Measurements from ENCODE around the gene TTC24. TPM values are rescaled to one million over a fixed set of nuclear protein-coding genes. Genes with fewer than 3 reads are reported as not detected.

The TTC24 gene
- total and polyA plus RNA-seq, 10 of the 15 experiments (the other 5 are each of a cell fraction or from before 2014, with no cell fraction given), result 0.05 to 6.4 (median 2.9) TPM; not detected in 1

Other genes with a start within 250 kb of the TTC24 start
Only the 7 nearest of the 17 such genes appear.
- 13.8 and 17.1 TPM in 2 replicates for gene MEF2D, start 78.9 kb upstream of the TTC24 start, total RNA-seq (2014; rRNA removed)
- gene MEF2D, start 78.9 kb upstream of the TTC24 start, total RNA-seq (2014; rRNA removed; fragmentation: Illumina TruSeq; extraction: Trizol), result 8.1 and 9.1 TPM in 2 replicates
- gene MEF2D, start 78.9 kb upstream of the TTC24 start, total RNA-seq (2021), result 47.3 and 53.0 TPM in 2 replicates
- gene MEF2D, start 78.9 kb upstream of the TTC24 start, polyA plus RNA-seq (2011; rRNA removed), result 4.7 and 12.0 TPM in 2 replicates
- 11.2 and 16.5 TPM in 2 replicates for gene MEF2D, start 78.9 kb upstream of the TTC24 start, polyA plus RNA-seq (2014; fragmentation: Illumina TruSeq; extraction: Trizol)
- 1 to 10 TPM in 1 of 2 experiments, under 1 TPM in 1; 0.61 to 1.3 TPM for gene MEF2D, start 78.9 kb upstream of the TTC24 start, polyA plus RNA-seq (2014; fragmentation: Nextera tagmentation; extraction: Ambion mirVana)
- 23.7 and 26.4 TPM in 2 replicates for gene MEF2D, start 78.9 kb upstream of the TTC24 start, polyA plus RNA-seq (2014; rRNA removed)
- 10 to 100 TPM; 38.2 to 44.2 TPM for gene MEF2D, start 78.9 kb upstream of the TTC24 start, polyA plus RNA-seq (2016; fragmentation: Nextera tagmentation; extraction: Ambion mirVana)
- 7.6 and 8.9 TPM in 2 replicates for gene IQGAP3, start 7.2 kb upstream of the TTC24 start, total RNA-seq (2014; rRNA removed)
- gene IQGAP3, start 7.2 kb upstream of the TTC24 start, total RNA-seq (2014; rRNA removed; fragmentation: Illumina TruSeq; extraction: Trizol), result 5.1 and 6.4 TPM in 2 replicates
- gene IQGAP3, start 7.2 kb upstream of the TTC24 start, total RNA-seq (2021), result 10.5 and 11.3 TPM in 2 replicates
- 4.9 and 8.1 TPM in 2 replicates for gene IQGAP3, start 7.2 kb upstream of the TTC24 start, polyA plus RNA-seq (2011; rRNA removed)
- 4.4 and 7.1 TPM in 2 replicates for gene IQGAP3, start 7.2 kb upstream of the TTC24 start, polyA plus RNA-seq (2014; fragmentation: Illumina TruSeq; extraction: Trizol)
- gene IQGAP3, start 7.2 kb upstream of the TTC24 start, polyA plus RNA-seq (2014; fragmentation: Nextera tagmentation; extraction: Ambion mirVana), result 1 to 10 TPM; 1.1 to 1.2 TPM
- 10.5 and 10.7 TPM in 2 replicates for gene IQGAP3, start 7.2 kb upstream of the TTC24 start, polyA plus RNA-seq (2014; rRNA removed)
- gene IQGAP3, start 7.2 kb upstream of the TTC24 start, polyA plus RNA-seq (2016; fragmentation: Nextera tagmentation; extraction: Ambion mirVana), result 1 to 10 TPM; 8.9 to 9.4 TPM
- 85.1 and 90.3 TPM in 2 replicates for gene NAXE, start 12.1 kb downstream of the TTC24 start, total RNA-seq (2014; rRNA removed)
- 56.5 and 56.6 TPM in 2 replicates for gene NAXE, start 12.1 kb downstream of the TTC24 start, total RNA-seq (2014; rRNA removed; fragmentation: Illumina TruSeq; extraction: Trizol)
- gene NAXE, start 12.1 kb downstream of the TTC24 start, total RNA-seq (2021), result 77.0 and 77.9 TPM in 2 replicates
- gene NAXE, start 12.1 kb downstream of the TTC24 start, polyA plus RNA-seq (2011; rRNA removed), result 15.4 and 17.8 TPM in 2 replicates
- 58.6 and 72.4 TPM in 2 replicates for gene NAXE, start 12.1 kb downstream of the TTC24 start, polyA plus RNA-seq (2014; fragmentation: Illumina TruSeq; extraction: Trizol)
- gene NAXE, start 12.1 kb downstream of the TTC24 start, polyA plus RNA-seq (2014; fragmentation: Nextera tagmentation; extraction: Ambion mirVana), result 10 to 100 TPM; 18.1 to 65.1 TPM
- gene NAXE, start 12.1 kb downstream of the TTC24 start, polyA plus RNA-seq (2014; rRNA removed), result 64.3 and 66.3 TPM in 2 replicates
- gene NAXE, start 12.1 kb downstream of the TTC24 start, polyA plus RNA-seq (2016; fragmentation: Nextera tagmentation; extraction: Ambion mirVana), result 10 to 100 TPM; 84.2 to 93.3 TPM
- 33.5 and 35.5 TPM in 2 replicates for gene GPATCH4, start 21.8 kb downstream of the TTC24 start, total RNA-seq (2014; rRNA removed)
- 62.1 and 65.3 TPM in 2 replicates for gene GPATCH4, start 21.8 kb downstream of the TTC24 start, total RNA-seq (2014; rRNA removed; fragmentation: Illumina TruSeq; extraction: Trizol)
- 53.2 and 60.7 TPM in 2 replicates for gene GPATCH4, start 21.8 kb downstream of the TTC24 start, total RNA-seq (2021)
- gene GPATCH4, start 21.8 kb downstream of the TTC24 start, polyA plus RNA-seq (2011; rRNA removed), result 50.0 and 55.9 TPM in 2 replicates
- 89.3 and 95.9 TPM in 2 replicates for gene GPATCH4, start 21.8 kb downstream of the TTC24 start, polyA plus RNA-seq (2014; fragmentation: Illumina TruSeq; extraction: Trizol)
- 10 to 100 TPM; 82.5 to 90.4 TPM for gene GPATCH4, start 21.8 kb downstream of the TTC24 start, polyA plus RNA-seq (2014; fragmentation: Nextera tagmentation; extraction: Ambion mirVana)
- gene GPATCH4, start 21.8 kb downstream of the TTC24 start, polyA plus RNA-seq (2014; rRNA removed), result 49.6 and 49.9 TPM in 2 replicates
- gene GPATCH4, start 21.8 kb downstream of the TTC24 start, polyA plus RNA-seq (2016; fragmentation: Nextera tagmentation; extraction: Ambion mirVana), result 100 to 1,000 TPM; 108 to 111 TPM
- not detected in 2 replicates for gene HAPLN2, start 39.7 kb downstream of the TTC24 start, total RNA-seq (2014; rRNA removed)
- gene HAPLN2, start 39.7 kb downstream of the TTC24 start, total RNA-seq (2014; rRNA removed; fragmentation: Illumina TruSeq; extraction: Trizol), result not detected in 2 replicates
- not detected in 2 replicates for gene HAPLN2, start 39.7 kb downstream of the TTC24 start, total RNA-seq (2021)
- gene HAPLN2, start 39.7 kb downstream of the TTC24 start, polyA plus RNA-seq (2011; rRNA removed), result not detected in 2 replicates
- not detected in 2 replicates for gene HAPLN2, start 39.7 kb downstream of the TTC24 start, polyA plus RNA-seq (2014; fragmentation: Illumina TruSeq; extraction: Trizol)
- gene HAPLN2, start 39.7 kb downstream of the TTC24 start, polyA plus RNA-seq (2014; fragmentation: Nextera tagmentation; extraction: Ambion mirVana), result not detected
- 0.15 TPM in 1 of 2 replicates, not detected in the other for gene HAPLN2, start 39.7 kb downstream of the TTC24 start, polyA plus RNA-seq (2014; rRNA removed)
- gene HAPLN2, start 39.7 kb downstream of the TTC24 start, polyA plus RNA-seq (2016; fragmentation: Nextera tagmentation; extraction: Ambion mirVana), result under 1 TPM in 1 of 2 experiments, not detected in 1; 0.24 TPM
- gene BCAN, start 62.4 kb downstream of the TTC24 start, total RNA-seq (2014; rRNA removed), result 0.11 and 0.40 TPM in 2 replicates
- gene BCAN, start 62.4 kb downstream of the TTC24 start, total RNA-seq (2014; rRNA removed; fragmentation: Illumina TruSeq; extraction: Trizol), result 0.09 TPM in 1 of 2 replicates, not detected in the other
- 0.18 and 0.24 TPM in 2 replicates for gene BCAN, start 62.4 kb downstream of the TTC24 start, total RNA-seq (2021)
- gene BCAN, start 62.4 kb downstream of the TTC24 start, polyA plus RNA-seq (2011; rRNA removed), result 0.04 and 0.10 TPM in 2 replicates
- gene BCAN, start 62.4 kb downstream of the TTC24 start, polyA plus RNA-seq (2014; fragmentation: Illumina TruSeq; extraction: Trizol), result 0.12 and 0.17 TPM in 2 replicates
- gene BCAN, start 62.4 kb downstream of the TTC24 start, polyA plus RNA-seq (2014; fragmentation: Nextera tagmentation; extraction: Ambion mirVana), result under 1 TPM; 0.05 to 0.06 TPM
- 0.23 and 0.25 TPM in 2 replicates for gene BCAN, start 62.4 kb downstream of the TTC24 start, polyA plus RNA-seq (2014; rRNA removed)
- 1 to 10 TPM in 1 of 2 experiments, under 1 TPM in 1; 0.75 to 1.3 TPM for gene BCAN, start 62.4 kb downstream of the TTC24 start, polyA plus RNA-seq (2016; fragmentation: Nextera tagmentation; extraction: Ambion mirVana)
- under 0.01 and 0.05 TPM in 2 replicates for gene NES, start 97.7 kb downstream of the TTC24 start, total RNA-seq (2014; rRNA removed)
- under 0.01 and 0.05 TPM in 2 replicates for gene NES, start 97.7 kb downstream of the TTC24 start, total RNA-seq (2014; rRNA removed; fragmentation: Illumina TruSeq; extraction: Trizol)
- gene NES, start 97.7 kb downstream of the TTC24 start, total RNA-seq (2021), result 0.15 and 0.21 TPM in 2 replicates
- gene NES, start 97.7 kb downstream of the TTC24 start, polyA plus RNA-seq (2011; rRNA removed), result not detected in 2 replicates
- gene NES, start 97.7 kb downstream of the TTC24 start, polyA plus RNA-seq (2014; fragmentation: Illumina TruSeq; extraction: Trizol), result 0.01 TPM in 1 of 2 replicates, not detected in the other
- not detected for gene NES, start 97.7 kb downstream of the TTC24 start, polyA plus RNA-seq (2014; fragmentation: Nextera tagmentation; extraction: Ambion mirVana)
- gene NES, start 97.7 kb downstream of the TTC24 start, polyA plus RNA-seq (2014; rRNA removed), result 0.01 and 0.04 TPM in 2 replicates
- gene NES, start 97.7 kb downstream of the TTC24 start, polyA plus RNA-seq (2016; fragmentation: Nextera tagmentation; extraction: Ambion mirVana), result under 1 TPM in 1 of 2 experiments, not detected in 1; 0.03 TPM

Measured in GM12878 (cell line).